Glutamatergic neuron (in vitro differentiated cells): ENCODE data around the gene SF3A2. TPM values are rescaled to one million over a fixed set of nuclear protein-coding genes. Genes with fewer than 3 reads are reported as not detected.

Experiments
- DNase-seq: peaks from one replicate; pipeline ENCODE4 v3.0.0; 2022
- H3K27ac Mint-ChIP-seq: one replicate; pipeline ENCODE4 v1.8.0; 2020; ENCODE audit warnings: mild to moderate bottlenecking, mixed read lengths, inconsistent platforms; ENCODE audit not compliant: unreplicated experiment
- H3K27me3 Mint-ChIP-seq: one replicate; pipeline ENCODE4 v1.8.0; 2020; ENCODE audit warnings: mild to moderate bottlenecking, moderate library complexity, mixed read lengths, inconsistent platforms; ENCODE audit not compliant: unreplicated experiment
- H3K36me3 Mint-ChIP-seq: one replicate; pipeline ENCODE4 v1.8.0; 2020; ENCODE audit warnings: mild to moderate bottlenecking, mixed read lengths, inconsistent platforms; ENCODE audit not compliant: unreplicated experiment
- H3K4me1 Mint-ChIP-seq: one replicate; pipeline ENCODE4 v1.8.0; 2020; ENCODE audit warnings: mild to moderate bottlenecking, low read depth, mixed read lengths, inconsistent platforms; ENCODE audit not compliant: unreplicated experiment
- H3K4me3 Mint-ChIP-seq: one replicate; pipeline ENCODE4 v1.8.0; 2020; ENCODE audit warnings: mild to moderate bottlenecking, mixed read lengths, inconsistent platforms; ENCODE audit not compliant: unreplicated experiment
- H3K9me3 Mint-ChIP-seq: one replicate; pipeline ENCODE4 v1.8.0; 2020; ENCODE audit warnings: mild to moderate bottlenecking, moderate library complexity, mixed read lengths, inconsistent platforms; ENCODE audit not compliant: unreplicated experiment
- CTCF ChIP-seq: fragments of 200-600 bp; sonication (generic); IDR thresholded peaks from one replicate; pipeline ENCODE4 v1.5.0; 2021; ENCODE audit not compliant: partially characterized antibody, unreplicated experiment
- total RNA-seq: library from RNA; stranded (reverse); fragmentation: NEBNext Ultra II Directional; extraction: Animal tissue kit (Norgen Biotek cat#: 25700); gene quantifications from one replicate; pipeline ENCODE4 v1.2.1, GENCODE V29; 2021; ENCODE audit not compliant: unreplicated experiment

Gene SF3A2
- total RNA-seq, 1 donor from 2014 or later = 101 TPM

- Mint-ChIP-seq H3K9me3 (peaks cover 2% of the 10 kb centered on the region), H3K27ac (peak overlapping the region; percentile 6), H3K36me3 (no peaks in the 10 kb centered on the region), H3K27me3 (peaks cover 2% of the 10 kb centered on the region), H3K4me1 (no peaks in the 10 kb centered on the region), H3K4me3 (no peak overlapping the region)
- TF ChIP-seq CTCF = no peak
- DNase-seq = no peak
Observed at GRCh38 chr19:2260341-2260805, 23.7 kb downstream of the SF3A2 start.

DNA sequence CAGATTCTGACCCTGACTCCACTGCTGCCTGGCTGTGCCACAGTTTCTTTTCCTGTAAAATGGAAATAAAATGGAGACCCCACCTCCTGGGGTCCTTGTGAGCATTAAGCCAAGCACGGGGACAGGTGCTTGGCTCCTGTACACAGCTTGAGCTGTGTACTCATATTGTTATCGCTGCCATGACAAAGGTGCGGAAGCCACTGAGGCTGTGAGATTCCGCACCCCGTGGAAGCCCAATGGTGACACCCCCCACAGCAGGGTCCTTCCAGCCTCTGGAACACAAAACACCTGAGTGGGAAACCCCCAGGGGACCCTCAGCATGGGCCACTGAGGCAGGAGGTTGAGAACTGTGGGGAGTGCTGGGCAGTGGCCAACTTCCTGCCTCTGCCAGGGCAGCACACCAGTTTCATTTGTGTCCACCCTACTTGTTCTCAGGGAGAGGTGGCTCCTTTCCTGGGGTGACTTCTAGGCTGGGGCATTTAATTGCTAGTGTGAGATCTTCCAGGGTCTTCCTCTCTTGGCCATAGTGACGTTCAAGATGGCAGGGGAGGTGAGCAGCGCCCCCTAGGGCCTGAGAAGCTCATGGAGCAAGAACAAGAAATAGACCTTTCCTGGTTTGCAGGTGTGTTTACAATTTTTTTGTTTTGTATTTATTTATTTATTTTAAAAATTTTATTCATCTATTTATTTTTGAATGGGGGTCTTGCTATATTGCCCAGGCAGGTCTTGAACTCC is 25.0 kb downstream of the SF3A2 start:
- TF ChIP-seq CTCF = peak; percentile 41
- H3K27ac Mint-ChIP-seq = no peak overlapping the region
- H3K4me3 Mint-ChIP-seq = no peak overlapping the region
- peaks cover 2% of the 10 kb centered on the region for H3K27me3 Mint-ChIP-seq
- H3K4me1 Mint-ChIP-seq = no peaks in the 10 kb centered on the region
- DNase-seq = peak; percentile 56
- H3K9me3 Mint-ChIP-seq = peaks cover 2% of the 10 kb centered on the region
- no peaks in the 10 kb centered on the region for H3K36me3 Mint-ChIP-seq

DNA sequence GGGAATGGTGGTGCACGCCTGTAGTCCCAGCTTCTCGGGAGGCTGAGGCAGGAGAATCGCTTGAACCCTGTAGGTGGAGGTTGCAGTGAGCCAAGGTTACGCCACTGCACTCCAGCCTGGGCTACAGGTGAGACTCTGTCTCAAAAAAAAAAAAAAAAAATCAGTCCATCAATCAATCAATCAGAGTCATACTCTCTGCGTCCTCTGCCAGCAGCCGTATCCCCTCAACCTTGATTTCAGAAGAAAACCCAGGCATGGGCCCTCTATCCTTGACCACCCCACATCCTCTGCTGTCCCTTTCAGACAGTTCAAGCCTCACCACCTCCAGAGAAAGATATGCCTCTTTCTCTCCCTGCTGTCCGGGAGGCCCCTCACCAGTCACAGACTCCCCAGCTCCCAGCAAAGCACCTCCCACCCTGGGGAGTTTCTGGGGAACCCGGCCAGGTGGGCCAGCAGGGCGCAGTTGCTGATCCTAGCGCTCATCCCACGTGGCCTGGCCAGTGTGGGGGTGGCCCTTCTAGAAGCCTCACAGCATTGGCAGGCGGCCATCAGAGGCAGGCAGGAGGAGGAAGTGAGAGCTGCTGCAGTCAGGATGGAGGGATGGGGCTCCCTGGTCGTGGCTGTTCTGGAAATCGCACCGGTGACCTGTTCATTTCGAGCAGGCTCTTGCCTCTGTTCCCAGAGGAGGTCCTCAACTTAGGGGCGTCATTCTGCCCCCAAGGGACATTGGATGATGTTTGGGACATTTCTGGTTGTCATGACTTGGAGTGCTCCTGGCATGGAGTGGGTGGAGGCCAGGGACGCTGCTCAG is 29.8 kb downstream of the SF3A2 start:
- Mint-ChIP-seq H3K4me1 (no peaks in the 10 kb centered on the region), H3K9me3 (peaks cover 9% of the 10 kb centered on the region), H3K27me3 (peaks cover 7% of the 10 kb centered on the region), H3K36me3 (no peaks in the 10 kb centered on the region), H3K27ac (no peak overlapping the region), H3K4me3 (no peak overlapping the region)
- TF ChIP-seq CTCF = no peak
- no peak for DNase-seq

GRCh38 chr19:2268480-2268830 is 31.8 kb downstream of the SF3A2 start:
- DNase-seq = no peak
- no peak for TF ChIP-seq CTCF
- Mint-ChIP-seq H3K9me3 (peaks cover 16% of the 10 kb centered on the region), H3K4me3 (peak overlapping the region; percentile 82), H3K4me1 (peaks cover 7% of the 10 kb centered on the region), H3K27me3 (peaks cover 10% of the 10 kb centered on the region), H3K27ac (peak overlapping the region; percentile 52), H3K36me3 (no peaks in the 10 kb centered on the region)

DNA sequence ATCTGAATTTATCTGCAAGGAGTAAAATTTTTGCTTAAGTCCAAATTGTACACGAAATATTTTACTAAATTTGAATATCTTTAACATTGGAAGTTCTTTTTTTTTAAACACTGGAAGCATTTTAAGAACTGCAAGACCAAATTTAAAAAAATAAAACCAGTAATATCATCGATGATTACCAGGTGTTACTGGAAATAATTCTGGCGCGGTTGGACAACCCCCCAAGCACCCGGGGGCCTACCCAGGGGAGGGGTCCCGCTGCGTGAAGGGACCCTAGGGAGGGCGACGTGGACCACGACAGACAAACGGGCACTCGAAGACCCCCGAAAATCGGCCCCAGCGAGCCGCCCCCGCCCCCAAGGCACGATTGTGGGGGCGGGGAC is 32.2 kb downstream of the SF3A2 start:
- peaks cover 7% of the 10 kb centered on the region for H3K4me1 Mint-ChIP-seq
- TF ChIP-seq CTCF = no peak
- peak overlapping the region; percentile 52 for H3K27ac Mint-ChIP-seq
- H3K4me3 Mint-ChIP-seq = peak overlapping the region; percentile 82
- no peak for DNase-seq
- H3K27me3 Mint-ChIP-seq = peaks cover 10% of the 10 kb centered on the region
- H3K9me3 Mint-ChIP-seq = peaks cover 17% of the 10 kb centered on the region
- no peaks in the 10 kb centered on the region for H3K36me3 Mint-ChIP-seq
